NB4 (cell line): Measurements from ENCODE around the gene PC.

Experiments
- CTCF ChIP-seq: IDR thresholded peaks from one replicate; pipeline ENCODE4 v1.5.1; 2012; ENCODE audit warnings: low read depth, low read length
- MYC ChIP-seq: IDR thresholded peaks from 2 replicates; pipeline ENCODE4 v1.6.1; 2011; ENCODE audit warnings: low read depth, low read length
- POLR2A ChIP-seq: IDR thresholded peaks from 2 replicates; pipeline ENCODE4 v1.6.1; 2011; ENCODE audit warnings: mild to moderate bottlenecking; ENCODE audit not compliant: insufficient read length; ENCODE audit errors: extremely low read depth

DNA sequence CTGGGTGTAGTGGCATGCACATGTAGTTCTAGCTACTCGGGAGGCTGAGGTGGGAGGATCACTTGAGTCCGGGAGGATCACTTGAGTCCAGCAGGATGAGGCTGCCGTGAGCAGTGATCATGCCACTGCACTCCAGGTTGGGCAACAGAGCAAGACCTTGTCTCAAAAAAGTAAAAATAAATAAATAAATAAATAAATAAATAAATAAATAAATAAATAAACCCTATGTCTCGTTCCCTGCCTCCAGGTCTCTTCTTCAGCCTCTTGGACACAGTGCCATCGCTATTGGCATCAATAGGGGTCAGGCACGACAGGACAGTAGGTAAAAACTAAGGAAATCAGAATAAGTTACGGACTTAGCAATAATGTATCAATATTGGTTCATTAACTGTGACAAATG is 41.4 kb upstream of the PC start:
- no peak for TF ChIP-seq MYC
- no peak for TF ChIP-seq CTCF
- no peak for TF ChIP-seq POLR2A
